SK-N-SH (cell line): ENCODE measurements around the gene METTL27.

Source experiments
- FOSL2 ChIP-seq: IDR thresholded peaks from 2 replicates; pipeline ENCODE4 v1.4.0; 2012; ENCODE audit warnings: low read depth, mild to moderate bottlenecking, moderate library complexity, borderline replicate concordance
- MAX ChIP-seq: IDR thresholded peaks from 2 replicates; pipeline ENCODE4 v1.4.0; 2012; ENCODE audit warnings: low read depth
- NFIC ChIP-seq: IDR thresholded peaks from 2 replicates; pipeline ENCODE4 v1.4.0; 2012; ENCODE audit warnings: borderline replicate concordance
- POLR2AphosphoS5 ChIP-seq: IDR thresholded peaks from 2 replicates; pipeline ENCODE4 v1.6.1; 2012; ENCODE audit warnings: low read depth, low read length
- RAD21 ChIP-seq: IDR thresholded peaks from 2 replicates; pipeline ENCODE4 v1.6.1; 2012; ENCODE audit warnings: mild to moderate bottlenecking, low read length
- RFX5 ChIP-seq: IDR thresholded peaks from 2 replicates; pipeline ENCODE4 v1.6.1; 2012; ENCODE audit warnings: mild to moderate bottlenecking, improper control_type of control experiment, low read length
- SMC3 ChIP-seq: IDR thresholded peaks from 2 replicates; pipeline ENCODE4 v1.6.1; 2012; ENCODE audit warnings: low read depth, low read length, improper control_type of control experiment
- TAF1 ChIP-seq: IDR thresholded peaks from 2 replicates; pipeline ENCODE4 v1.6.1; 2012; ENCODE audit warnings: low read depth, mild to moderate bottlenecking, low read length, moderate library complexity, borderline replicate concordance
- TCF12 ChIP-seq: IDR thresholded peaks from 2 replicates; pipeline ENCODE4 v1.4.0; 2012
- YY1 ChIP-seq: IDR thresholded peaks from 2 replicates; pipeline ENCODE4 v1.4.0; 2012; ENCODE audit warnings: low read depth, mild to moderate bottlenecking
- ZBTB33 ChIP-seq: IDR thresholded peaks from 2 replicates; pipeline ENCODE4 v1.4.0; 2012; ENCODE audit warnings: low read depth, borderline replicate concordance
- TF ChIP-seq, protein P1 (sequence below): IDR thresholded peaks from 2 replicates; pipeline ENCODE4 v1.4.0; 2012; ENCODE audit warnings: low read depth, borderline replicate concordance
- TF ChIP-seq, protein P2 (sequence below): fragments of 200-600 bp; sonication (generic); IDR thresholded peaks from 2 replicates; pipeline ENCODE4 v1.6.1; 2017; ENCODE audit warnings: antibody characterized with exemption, mild to moderate bottlenecking, moderate library complexity

GRCh38 chr7:73815436-73815835 lies 26.9 kb downstream of the METTL27 start:
- TF ChIP-seq, protein P1, sequence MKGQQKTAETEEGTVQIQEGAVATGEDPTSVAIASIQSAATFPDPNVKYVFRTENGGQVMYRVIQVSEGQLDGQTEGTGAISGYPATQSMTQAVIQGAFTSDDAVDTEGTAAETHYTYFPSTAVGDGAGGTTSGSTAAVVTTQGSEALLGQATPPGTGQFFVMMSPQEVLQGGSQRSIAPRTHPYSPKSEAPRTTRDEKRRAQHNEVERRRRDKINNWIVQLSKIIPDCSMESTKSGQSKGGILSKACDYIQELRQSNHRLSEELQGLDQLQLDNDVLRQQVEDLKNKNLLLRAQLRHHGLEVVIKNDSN, result no peak
- TF ChIP-seq, protein P2, sequence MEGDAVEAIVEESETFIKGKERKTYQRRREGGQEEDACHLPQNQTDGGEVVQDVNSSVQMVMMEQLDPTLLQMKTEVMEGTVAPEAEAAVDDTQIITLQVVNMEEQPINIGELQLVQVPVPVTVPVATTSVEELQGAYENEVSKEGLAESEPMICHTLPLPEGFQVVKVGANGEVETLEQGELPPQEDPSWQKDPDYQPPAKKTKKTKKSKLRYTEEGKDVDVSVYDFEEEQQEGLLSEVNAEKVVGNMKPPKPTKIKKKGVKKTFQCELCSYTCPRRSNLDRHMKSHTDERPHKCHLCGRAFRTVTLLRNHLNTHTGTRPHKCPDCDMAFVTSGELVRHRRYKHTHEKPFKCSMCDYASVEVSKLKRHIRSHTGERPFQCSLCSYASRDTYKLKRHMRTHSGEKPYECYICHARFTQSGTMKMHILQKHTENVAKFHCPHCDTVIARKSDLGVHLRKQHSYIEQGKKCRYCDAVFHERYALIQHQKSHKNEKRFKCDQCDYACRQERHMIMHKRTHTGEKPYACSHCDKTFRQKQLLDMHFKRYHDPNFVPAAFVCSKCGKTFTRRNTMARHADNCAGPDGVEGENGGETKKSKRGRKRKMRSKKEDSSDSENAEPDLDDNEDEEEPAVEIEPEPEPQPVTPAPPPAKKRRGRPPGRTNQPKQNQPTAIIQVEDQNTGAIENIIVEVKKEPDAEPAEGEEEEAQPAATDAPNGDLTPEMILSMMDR, result no peak
- no peak for TF ChIP-seq ZBTB33
- TF ChIP-seq RAD21, result no peak
- no peak for TF ChIP-seq TAF1
- no peak for TF ChIP-seq YY1
- no peak for TF ChIP-seq SMC3
- no peak for TF ChIP-seq RFX5
- TF ChIP-seq TCF12, result no peak
- no peak for TF ChIP-seq POLR2AphosphoS5
- TF ChIP-seq FOSL2, result no peak
- TF ChIP-seq NFIC, result no peak
- no peak for TF ChIP-seq MAX
